H1 (cell line): ENCODE measurements around the gene TEX101. TPM values are rescaled to one million over a fixed set of nuclear protein-coding genes. Genes with fewer than 3 reads are reported as not detected.

Source experiments
- ATF3 ChIP-seq: IDR thresholded peaks from 2 replicates; pipeline ENCODE4 v1.6.1; 2011; ENCODE audit warnings: low read depth, mild to moderate bottlenecking, low read length; ENCODE audit not compliant: insufficient read depth
- CBX8 ChIP-seq: fragments of 300-800, 300-1000 bp; sonication (generic); IDR thresholded peaks from 2 replicates; pipeline ENCODE4 v1.7.1; 2016; ENCODE audit warnings: low read depth, low read length, borderline replicate concordance
- CHD2 ChIP-seq: IDR thresholded peaks from 2 replicates; pipeline ENCODE4 v1.6.1; 2012; ENCODE audit warnings: low read length, improper control_type of control experiment
- CHD7 ChIP-seq: fragments of 300-600 bp; sonication (generic); IDR thresholded peaks from 2 replicates; pipeline ENCODE4 v1.7.1; 2012; ENCODE audit warnings: low read length, moderate library complexity, mild to moderate bottlenecking, inconsistent platforms; ENCODE audit not compliant: insufficient replicate concordance
- KDM5A ChIP-seq: fragments of 200-600 bp; IDR thresholded peaks from 2 replicates; pipeline ENCODE4 v1.7.1; 2012; ENCODE audit warnings: mild to moderate bottlenecking, low read length, inconsistent platforms, mixed read lengths
- RBBP5 ChIP-seq: IDR thresholded peaks from 2 replicates; pipeline ENCODE4 v1.7.1; 2012; ENCODE audit warnings: low read depth, mild to moderate bottlenecking, inconsistent platforms, low read length, moderate library complexity, borderline replicate concordance
- RFX5 ChIP-seq: IDR thresholded peaks from 2 replicates; pipeline ENCODE4 v1.6.1; 2011; ENCODE audit warnings: low read depth, low read length, improper control_type of control experiment, borderline replicate concordance
- RXRA ChIP-seq: IDR thresholded peaks from 2 replicates; pipeline ENCODE4 v1.6.1; 2011; ENCODE audit warnings: low read depth, mild to moderate bottlenecking, low read length, moderate library complexity; ENCODE audit not compliant: insufficient read depth
- TBP ChIP-seq: IDR thresholded peaks from 2 replicates; pipeline ENCODE4 v1.6.1; 2011; ENCODE audit warnings: low read depth, low read length, improper control_type of control experiment
- YY1 ChIP-seq: IDR thresholded peaks from 2 replicates; pipeline ENCODE4 v1.6.1; 2011; ENCODE audit warnings: low read depth, mild to moderate bottlenecking, low read length
- polyA plus RNA-seq, 7 experiments: library from polyadenylated mRNA; depleted of rRNA in 3 of 7; stranded (reverse) in 5 of 7; unstranded in 2 of 7; fragments of >200 nt in 5 of 7; fragments of 200-250 nt in 2 of 7; gene quantifications; 1 replicate in 5 of 7; 2 replicates in 1 of 7; 4 replicates in 1 of 7; pipeline versions ENCODE4 v1.2.1 to v1.2.3, GENCODE V29; 2011 to 2013; ENCODE audit warnings: missing spikeins in 2 of 7, mixed read lengths in 2 of 7
- total RNA-seq: library from RNA; stranded (reverse); fragmentation: NEBNext Ultra II Directional; extraction: Animal tissue kit (Norgen Biotek cat#: 25700); gene quantifications from 2 replicates; pipeline ENCODE4 v1.2.1, GENCODE V29; 2021

TEX101 gene
- total and polyA plus RNA-seq, 2 of the 8 experiments (the other 6 are each of a cell fraction or from before 2014, with no cell fraction given) = 0.12 TPM; not detected in 1

GRCh38 chr19:43467730-43468129, 53.0 kb downstream of the TEX101 start (continued):
- TF ChIP-seq CHD7 (no peak), KDM5A (no peak), TBP (no peak), RFX5 (no peak), RXRA (no peak), ATF3 (no peak), CHD2 (no peak), CBX8 (no peak), RBBP5 (no peak), YY1 (no peak)
